Muscle of leg (tissue), 11 donors: Measurements from ENCODE around the gene FOXN3. TPM values are rescaled to one million over a fixed set of nuclear protein-coding genes. Genes with fewer than 3 reads are reported as not detected.

Experiments used
- DNase-seq: peaks from one replicate; pipeline ENCODE4 v3.0.0; 2013
- H3K27ac ChIP-seq: one replicate; pipeline ENCODE4 v1.5.1; 2013; ENCODE audit warnings: mild to moderate bottlenecking, low read length, control low read depth
- H3K27me3 ChIP-seq: one replicate; pipeline ENCODE4 v1.6.1; 2013; ENCODE audit warnings: low read length; ENCODE audit not compliant: control insufficient read depth, insufficient read depth
- H3K36me3 ChIP-seq: one replicate; pipeline ENCODE4 v1.6.1; 2013; ENCODE audit warnings: low read length; ENCODE audit not compliant: control insufficient read depth, insufficient read depth
- H3K4me1 ChIP-seq: one replicate; pipeline ENCODE4 v1.6.1; 2013; ENCODE audit warnings: low read length; ENCODE audit not compliant: control insufficient read depth, insufficient read depth
- H3K4me3 ChIP-seq: one replicate; pipeline ENCODE4 v1.5.1; 2013; ENCODE audit warnings: low read length, control low read depth
- H3K9me3 ChIP-seq: replicated peaks from 2 replicates; pipeline ENCODE4 v1.6.1; 2013; ENCODE audit warnings: low read depth, low read length; ENCODE audit not compliant: control insufficient read depth
- WGBS: methylation state at CpG from one replicate; pipeline ENCODE4 v1.1.5; 2013; ENCODE audit warnings: missing lambda C conversion rate; ENCODE audit not compliant: insufficient coverage; 5-methylcytosine and 5-hydroxymethylcytosine counted together
- polyA plus RNA-seq, 8 donors: library from polyadenylated mRNA; unstranded; fragments of 120-200 nt; gene quantifications; one replicate each; pipeline versions ENCODE4 v1.2.1 to v1.2.3, GENCODE V29; 2013; ENCODE audit warnings: inconsistent platforms in 1 of 8, low replicate concordance in 1 of 8; ENCODE audit not compliant: insufficient read length in 8 of 8, insufficient read depth in 1 of 8
- total RNA-seq: library from RNA; stranded (reverse); fragments of 120-200 nt; gene quantifications from one replicate; pipeline ENCODE4 v1.2.4, GENCODE V29; 2013

The FOXN3 gene
- total and polyA plus RNA-seq, 9 donors: 43.4 to 79.2 (median 64.0) TPM

DNA sequence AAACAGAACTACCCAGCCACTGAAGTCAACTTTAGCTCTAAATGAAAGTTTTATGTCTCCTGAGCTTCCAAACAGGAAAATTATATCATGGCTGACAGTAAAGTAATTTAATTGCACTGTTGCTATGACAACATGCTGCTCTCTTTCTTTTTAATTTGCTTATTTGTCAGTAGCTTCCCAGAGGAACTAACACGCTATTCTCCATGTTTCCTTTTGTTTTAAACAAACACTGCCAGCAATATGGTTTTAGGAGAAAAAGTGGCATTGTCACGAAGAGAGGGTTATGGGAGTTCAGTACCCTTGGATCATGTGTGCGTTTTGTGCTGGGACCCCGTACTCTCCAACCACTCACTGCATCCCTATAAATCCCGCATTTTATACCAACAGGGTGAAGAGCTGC is 1.9 kb downstream of the FOXN3 start:
- Histone ChIP-seq H3K4me1 (peaks cover 32% of the 10 kb centered on the region), H3K36me3 (peaks cover 27% of the 10 kb centered on the region)

DNA sequence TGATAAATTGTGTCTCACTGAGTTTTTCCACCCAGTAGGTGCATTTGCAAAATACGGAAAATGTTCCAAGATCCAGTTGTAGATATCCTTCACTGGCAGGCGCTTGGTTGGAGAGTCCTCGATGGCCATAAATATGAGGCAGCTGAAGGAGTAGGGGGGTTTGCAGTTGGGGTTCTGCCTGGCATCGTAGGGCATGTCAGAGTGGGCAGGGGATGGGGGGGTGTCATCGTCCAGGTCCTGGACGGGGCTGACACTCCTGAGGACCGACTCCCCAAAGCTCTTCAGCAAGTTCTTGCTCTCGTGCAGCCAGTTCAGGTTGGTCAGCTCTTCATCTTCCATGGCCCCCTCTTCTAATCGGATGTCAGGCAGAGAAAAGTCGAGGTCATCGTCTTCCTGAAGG is 5.1 kb downstream of the FOXN3 start:
- WGBS: 94% methylated on average over 10 of the region's 11 CpGs
- H3K4me1 ChIP-seq: peaks cover 18% of the 10 kb centered on the region
- no peak overlapping the region for H3K27ac ChIP-seq
- DNase-seq: no peak
- H3K4me3 ChIP-seq: no peak overlapping the region
- H3K36me3 ChIP-seq: peaks cover 31% of the 10 kb centered on the region
- no peaks in the 10 kb centered on the region for H3K27me3 ChIP-seq
- no peaks in the 10 kb centered on the region for H3K9me3 ChIP-seq

More for the DNA sequence above, 1.9 kb downstream of the FOXN3 start:
- no peak for DNase-seq
- Histone ChIP-seq H3K27me3 (no peaks in the 10 kb centered on the region), H3K9me3 (no peaks in the 10 kb centered on the region), H3K4me3 (peak overlapping the region; percentile 83), H3K27ac (peak overlapping the region; percentile 99)
- no CpG with 5 or more reads among the region's 5 CpGs for WGBS

DNA sequence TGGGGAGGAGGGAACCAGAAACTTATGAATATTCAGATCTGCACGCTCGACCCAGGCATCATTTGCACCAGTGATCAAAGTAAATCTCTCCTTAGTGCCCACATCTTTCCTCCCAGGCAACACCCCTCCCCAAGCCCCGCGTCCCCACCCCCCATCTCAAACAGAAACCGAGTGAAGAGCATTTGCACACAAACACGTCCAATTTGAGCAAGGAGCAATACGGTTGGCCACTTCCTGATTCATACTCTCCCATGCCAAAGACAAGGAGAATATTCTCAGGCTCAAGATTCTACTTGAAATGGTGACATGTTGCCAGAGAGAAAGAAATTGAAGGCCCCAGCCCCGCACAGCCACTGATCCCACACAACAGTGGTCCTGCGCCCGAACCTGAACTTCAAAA is 7.1 kb downstream of the FOXN3 start:
- H3K36me3 ChIP-seq: peaks cover 40% of the 10 kb centered on the region
- DNase-seq: peak; percentile 35
- H3K9me3 ChIP-seq: no peaks in the 10 kb centered on the region
- no peaks in the 10 kb centered on the region for H3K27me3 ChIP-seq
- peaks cover 16% of the 10 kb centered on the region for H3K4me1 ChIP-seq
- 47% methylated on average over 4 of the region's 10 CpGs for WGBS
- H3K27ac ChIP-seq: no peak overlapping the region
- H3K4me3 ChIP-seq: no peak overlapping the region

DNA sequence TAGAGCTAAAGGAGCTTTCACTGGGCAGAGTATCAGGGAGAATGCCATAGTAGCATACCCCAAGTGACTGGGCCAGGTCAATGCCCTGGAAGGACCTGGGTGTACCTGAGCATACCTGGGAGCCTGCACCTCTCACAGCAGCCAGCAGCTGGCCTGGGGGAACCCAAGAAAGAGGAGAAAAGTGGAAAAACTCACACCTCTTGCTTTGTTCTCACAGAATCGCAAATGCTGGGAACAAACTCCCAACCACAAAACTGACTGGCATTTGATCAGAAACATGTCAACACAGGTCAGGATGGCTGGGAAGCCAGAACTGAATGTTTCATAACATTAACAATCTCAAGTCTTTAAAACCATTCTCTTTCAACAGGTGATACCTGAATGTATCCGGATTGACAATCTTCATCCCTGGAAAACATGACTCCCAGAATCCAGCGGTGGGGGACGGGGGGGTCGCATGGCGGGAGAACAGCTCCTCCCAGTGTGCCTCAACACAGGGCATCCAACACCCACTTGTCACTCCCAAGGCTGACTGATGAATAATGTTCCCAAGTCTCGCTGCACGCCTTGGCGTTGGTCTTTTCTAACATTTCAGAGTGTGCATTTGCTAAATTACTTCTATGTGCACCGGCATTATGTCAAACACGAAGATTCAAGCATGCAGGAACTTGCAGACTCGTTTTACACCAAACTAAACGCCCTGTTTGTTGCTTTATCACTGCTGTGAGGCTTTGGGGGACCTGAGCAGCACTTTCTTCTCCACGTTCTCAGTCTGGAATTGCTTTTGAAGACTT is 7.9 kb downstream of the FOXN3 start:
- H3K4me3 ChIP-seq: no peak overlapping the region
- no peaks in the 10 kb centered on the region for H3K27me3 ChIP-seq
- H3K9me3 ChIP-seq: no peaks in the 10 kb centered on the region
- DNase-seq: no peak
- 62% methylated on average over 7 of the region's 14 CpGs for WGBS
- peaks cover 15% of the 10 kb centered on the region for H3K4me1 ChIP-seq
- peaks cover 39% of the 10 kb centered on the region for H3K36me3 ChIP-seq
- no peak overlapping the region for H3K27ac ChIP-seq

DNA sequence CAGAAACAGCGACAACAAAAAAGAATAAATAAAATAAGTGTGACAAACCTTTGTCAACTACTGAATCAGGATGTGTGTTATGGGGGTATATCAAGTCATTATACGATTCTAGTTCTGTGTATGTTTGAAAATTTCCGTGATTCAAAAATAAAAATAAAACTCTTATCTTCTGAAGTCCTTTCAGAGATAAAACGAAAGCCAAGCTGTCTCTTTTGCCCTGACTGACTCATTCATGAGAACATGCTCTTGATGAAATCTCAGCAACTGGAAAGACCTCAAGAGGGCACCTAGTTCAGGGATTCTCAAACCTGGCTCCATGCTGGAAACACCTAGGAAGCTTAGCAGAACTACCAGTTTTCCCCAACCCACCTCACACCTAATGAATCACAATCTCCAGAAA is 9.2 kb downstream of the FOXN3 start:
- DNase-seq: no peak
- Histone ChIP-seq H3K4me1 (peaks cover 15% of the 10 kb centered on the region), H3K36me3 (peaks cover 38% of the 10 kb centered on the region), H3K27ac (no peak overlapping the region), H3K27me3 (no peaks in the 10 kb centered on the region), H3K4me3 (no peak overlapping the region), H3K9me3 (no peaks in the 10 kb centered on the region)
- WGBS: 70% methylated on average over 1 of the region's 4 CpGs

DNA sequence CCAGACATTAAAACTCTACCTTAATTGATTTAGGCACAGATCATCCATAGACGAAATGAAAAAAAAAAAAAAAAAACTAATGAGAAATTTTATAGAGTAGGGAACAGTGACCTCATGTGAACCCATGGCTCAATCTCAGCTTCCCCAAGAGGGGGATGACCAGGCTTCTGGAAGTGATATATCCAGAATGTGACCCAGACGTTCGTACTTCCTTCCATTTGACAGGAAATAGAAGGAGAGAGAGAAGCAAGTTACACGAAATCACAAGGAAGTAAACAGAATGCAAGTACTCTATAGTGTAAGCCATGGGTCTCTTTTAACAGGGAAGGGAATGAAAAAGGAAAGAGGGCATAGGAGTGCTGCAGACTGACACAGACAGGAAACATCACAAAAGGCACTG is 10.1 kb downstream of the FOXN3 start:
- no peaks in the 10 kb centered on the region for H3K9me3 ChIP-seq
- H3K27me3 ChIP-seq: no peaks in the 10 kb centered on the region
- H3K36me3 ChIP-seq: peaks cover 36% of the 10 kb centered on the region
- DNase-seq: peak; percentile 75
- peaks cover 19% of the 10 kb centered on the region for H3K4me1 ChIP-seq
- 0% methylated on average over 1 of the region's 4 CpGs for WGBS
- H3K4me3 ChIP-seq: no peak overlapping the region
- H3K27ac ChIP-seq: no peak overlapping the region

DNA sequence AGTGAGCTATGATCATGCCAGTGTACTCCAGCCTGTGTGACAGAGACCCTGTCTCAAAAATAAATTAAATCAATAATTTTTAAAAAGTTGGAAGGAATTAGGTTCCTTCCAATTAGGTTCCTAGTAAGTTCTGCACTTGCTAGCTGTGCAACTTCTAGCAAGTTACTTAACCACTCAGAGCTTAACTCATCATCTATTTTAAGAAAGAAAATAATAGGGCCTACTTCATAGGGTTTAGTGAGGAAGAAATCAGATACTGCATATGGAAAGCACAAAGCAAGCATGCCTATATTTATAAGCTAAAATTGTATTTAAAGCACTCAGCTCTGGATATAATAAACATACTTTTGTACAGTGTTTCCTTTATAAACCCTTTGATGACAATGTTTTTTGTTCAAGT is 10.7 kb downstream of the FOXN3 start:
- no peak for DNase-seq
- H3K27ac ChIP-seq: no peak overlapping the region
- H3K4me3 ChIP-seq: no peak overlapping the region
- no peaks in the 10 kb centered on the region for H3K27me3 ChIP-seq
- H3K36me3 ChIP-seq: peaks cover 33% of the 10 kb centered on the region
- no peaks in the 10 kb centered on the region for H3K9me3 ChIP-seq
- H3K4me1 ChIP-seq: peaks cover 19% of the 10 kb centered on the region

DNA sequence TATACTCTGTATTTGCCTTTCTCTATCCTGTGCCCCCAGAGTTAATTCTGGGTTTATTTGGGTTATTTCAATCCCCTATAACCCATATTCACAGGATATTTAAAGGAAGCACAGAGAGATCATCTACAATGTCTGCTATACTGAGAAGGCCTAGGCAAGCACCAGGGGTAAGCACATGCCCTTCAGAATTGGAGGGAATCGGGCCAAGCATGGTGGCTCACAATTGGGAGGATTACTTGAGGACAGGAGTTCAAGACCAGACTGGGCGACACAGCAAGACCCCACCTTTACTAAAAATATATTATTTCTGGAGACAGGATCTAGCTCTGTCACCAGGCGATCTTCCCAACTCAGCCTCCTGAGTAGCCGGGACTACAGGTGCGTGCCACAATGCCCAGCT is 11.3 kb downstream of the FOXN3 start:
- no peak overlapping the region for H3K4me3 ChIP-seq
- H3K36me3 ChIP-seq: peaks cover 28% of the 10 kb centered on the region
- H3K27me3 ChIP-seq: no peaks in the 10 kb centered on the region
- no peak overlapping the region for H3K27ac ChIP-seq
- WGBS: 63% methylated on average over 3 of the region's 5 CpGs
- H3K9me3 ChIP-seq: no peaks in the 10 kb centered on the region
- peaks cover 16% of the 10 kb centered on the region for H3K4me1 ChIP-seq
- no peak for DNase-seq

DNA sequence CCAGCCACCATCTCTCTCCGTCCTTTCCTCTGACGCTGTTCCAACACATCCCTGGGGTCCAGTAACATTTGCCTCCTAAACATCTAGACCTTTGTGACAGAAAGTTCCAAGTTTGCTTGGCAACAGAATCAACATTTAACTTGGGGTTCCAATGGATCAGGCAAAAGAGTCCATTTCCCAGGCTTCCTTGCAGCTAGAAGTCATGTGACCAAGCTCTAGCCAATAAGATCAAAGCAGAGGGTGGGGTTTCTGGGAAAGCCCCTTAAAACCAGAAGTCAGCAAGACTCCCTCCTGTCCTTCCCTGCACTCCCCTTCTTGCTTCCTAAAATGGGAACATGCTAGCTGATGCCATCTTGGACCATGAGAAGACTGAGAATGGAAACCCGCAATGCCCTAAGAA is 14.7 kb downstream of the FOXN3 start:
- peaks cover 20% of the 10 kb centered on the region for H3K4me1 ChIP-seq
- peak; percentile 40 for DNase-seq
- H3K9me3 ChIP-seq: no peaks in the 10 kb centered on the region
- H3K27me3 ChIP-seq: no peaks in the 10 kb centered on the region
- 60% methylated on average over 1 of the region's 3 CpGs for WGBS
- H3K4me3 ChIP-seq: no peak overlapping the region
- peaks cover 23% of the 10 kb centered on the region for H3K36me3 ChIP-seq
- H3K27ac ChIP-seq: no peak overlapping the region

DNA sequence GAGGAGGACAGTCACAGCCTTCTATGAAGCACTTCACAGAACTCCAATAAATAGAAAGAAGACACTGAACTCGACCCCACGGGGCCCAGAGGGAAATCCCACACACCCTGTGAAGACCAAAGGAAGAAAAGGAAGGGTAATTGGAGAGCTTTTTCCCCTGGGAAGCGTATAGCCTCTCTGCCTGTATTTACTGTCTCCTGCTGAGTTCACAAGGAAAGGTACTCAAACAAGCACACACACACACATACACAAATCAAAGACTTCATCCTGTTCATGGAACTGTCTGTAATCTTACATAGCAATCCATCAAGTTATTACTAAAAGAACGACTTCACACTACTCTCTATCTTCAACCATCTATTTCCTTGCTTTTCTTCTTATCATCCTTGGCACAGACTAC is 15.3 kb downstream of the FOXN3 start:
- Histone ChIP-seq H3K27me3 (no peaks in the 10 kb centered on the region), H3K36me3 (peaks cover 23% of the 10 kb centered on the region), H3K9me3 (no peaks in the 10 kb centered on the region), H3K27ac (no peak overlapping the region), H3K4me1 (peaks cover 20% of the 10 kb centered on the region), H3K4me3 (no peak overlapping the region)
- no peak for DNase-seq
- 86% methylated on average over 1 of the region's 4 CpGs for WGBS

DNA sequence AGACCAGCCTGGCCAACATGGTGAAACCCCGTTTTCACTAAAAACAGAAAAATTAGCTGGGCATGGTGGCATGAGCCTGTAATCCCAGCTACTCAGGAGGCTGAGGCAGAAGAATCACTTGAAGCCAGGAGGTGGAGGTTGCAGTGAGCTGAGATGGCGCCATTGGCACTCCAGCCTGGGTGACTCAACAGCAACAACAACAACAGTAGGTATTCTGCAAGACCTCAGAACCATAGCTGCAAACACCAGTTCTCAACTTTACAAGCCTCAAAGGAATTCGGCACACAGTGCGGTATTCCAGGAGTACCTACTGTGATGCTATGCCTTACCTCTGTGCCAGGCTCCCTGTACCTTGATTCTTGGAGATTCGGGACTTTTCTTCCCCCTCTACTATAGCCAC is 15.8 kb downstream of the FOXN3 start:
- no peak overlapping the region for H3K4me3 ChIP-seq
- peaks cover 20% of the 10 kb centered on the region for H3K4me1 ChIP-seq
- no peaks in the 10 kb centered on the region for H3K9me3 ChIP-seq
- no peak overlapping the region for H3K27ac ChIP-seq
- no peaks in the 10 kb centered on the region for H3K27me3 ChIP-seq
- DNase-seq: no peak
- H3K36me3 ChIP-seq: peaks cover 23% of the 10 kb centered on the region
- WGBS: 95% methylated on average over 2 of the region's 5 CpGs
